ENCODE results near the gene ZFC3H1. TPM values are rescaled to one million over a fixed set of nuclear protein-coding genes. Genes with fewer than 3 reads are reported as not detected.

Gene ZFC3H1
- total RNA-seq, 4 donors from 2014 or later = 52.0 to 202 (median 71.5) TPM

- peak overlapping the region; percentile 90 for H3K27ac ChIP-seq
- peaks cover 28% of the 10 kb centered on the region for H3K4me1 ChIP-seq
- no peaks in the 10 kb centered on the region for H3K36me3 ChIP-seq
- H3K4me3 ChIP-seq = peak overlapping the region; percentile 56
- no peaks in the 10 kb centered on the region for H3K27me3 ChIP-seq
- WGBS = 16% methylated on average over 19 of the region's 19 CpGs
- H3K9me3 ChIP-seq = no peaks in the 10 kb centered on the region
- no peak for DNase-seq (ENCODE audit: low spot score in 2 of 2)
- TF ChIP-seq EP300 (IDR thresholded peaks at IDR 0.05) (no peak), POLR2AphosphoS5 (IDR thresholded peaks at IDR 0.05) (no peak), POLR2A (IDR thresholded peaks at IDR 0.05) (no peak)
- TF ChIP-seq, protein P1, sequence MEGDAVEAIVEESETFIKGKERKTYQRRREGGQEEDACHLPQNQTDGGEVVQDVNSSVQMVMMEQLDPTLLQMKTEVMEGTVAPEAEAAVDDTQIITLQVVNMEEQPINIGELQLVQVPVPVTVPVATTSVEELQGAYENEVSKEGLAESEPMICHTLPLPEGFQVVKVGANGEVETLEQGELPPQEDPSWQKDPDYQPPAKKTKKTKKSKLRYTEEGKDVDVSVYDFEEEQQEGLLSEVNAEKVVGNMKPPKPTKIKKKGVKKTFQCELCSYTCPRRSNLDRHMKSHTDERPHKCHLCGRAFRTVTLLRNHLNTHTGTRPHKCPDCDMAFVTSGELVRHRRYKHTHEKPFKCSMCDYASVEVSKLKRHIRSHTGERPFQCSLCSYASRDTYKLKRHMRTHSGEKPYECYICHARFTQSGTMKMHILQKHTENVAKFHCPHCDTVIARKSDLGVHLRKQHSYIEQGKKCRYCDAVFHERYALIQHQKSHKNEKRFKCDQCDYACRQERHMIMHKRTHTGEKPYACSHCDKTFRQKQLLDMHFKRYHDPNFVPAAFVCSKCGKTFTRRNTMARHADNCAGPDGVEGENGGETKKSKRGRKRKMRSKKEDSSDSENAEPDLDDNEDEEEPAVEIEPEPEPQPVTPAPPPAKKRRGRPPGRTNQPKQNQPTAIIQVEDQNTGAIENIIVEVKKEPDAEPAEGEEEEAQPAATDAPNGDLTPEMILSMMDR (IDR thresholded peaks at IDR 0.05) = no peak
Observed at GRCh38 chr12:71685312-71685906, 21.8 kb upstream of the ZFC3H1 start.

DNA sequence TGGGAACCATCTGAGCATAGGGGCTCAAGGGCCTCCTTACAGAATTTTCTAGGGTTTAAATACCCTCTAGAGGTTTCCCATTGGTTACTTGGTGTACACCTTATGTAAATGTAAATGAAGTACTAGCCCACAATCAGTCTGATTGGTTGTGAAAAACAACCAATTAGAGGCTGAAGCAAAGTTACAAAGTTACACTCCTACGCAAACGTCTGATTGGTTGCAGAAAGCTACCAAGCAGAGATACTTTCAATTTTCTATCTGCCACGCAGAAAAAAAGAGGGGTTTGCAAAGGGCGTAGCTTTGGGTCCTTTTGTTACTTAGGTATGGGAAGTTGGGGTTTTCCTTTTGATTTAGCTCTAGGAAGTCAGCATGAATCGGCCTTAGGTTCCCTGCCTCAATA, 20.4 kb upstream of the ZFC3H1 start:
- 62% methylated on average over 5 of the region's 5 CpGs for WGBS
- TF ChIP-seq POLR2A (IDR thresholded peaks at IDR 0.05) = no peak
- TF ChIP-seq POLR2AphosphoS5 (IDR thresholded peaks at IDR 0.05) = no peak
- no peak for TF ChIP-seq EP300 (IDR thresholded peaks at IDR 0.05)
- TF ChIP-seq, protein P1 (IDR thresholded peaks at IDR 0.05) = no peak
- Histone ChIP-seq H3K4me1 (peaks cover 28% of the 10 kb centered on the region), H3K27me3 (no peaks in the 10 kb centered on the region), H3K4me3 (no peak overlapping the region), H3K27ac (no peak overlapping the region), H3K36me3 (no peaks in the 10 kb centered on the region), H3K9me3 (no peaks in the 10 kb centered on the region)
- DNase-seq (ENCODE audit: low spot score in 2 of 2) = no peak

DNA sequence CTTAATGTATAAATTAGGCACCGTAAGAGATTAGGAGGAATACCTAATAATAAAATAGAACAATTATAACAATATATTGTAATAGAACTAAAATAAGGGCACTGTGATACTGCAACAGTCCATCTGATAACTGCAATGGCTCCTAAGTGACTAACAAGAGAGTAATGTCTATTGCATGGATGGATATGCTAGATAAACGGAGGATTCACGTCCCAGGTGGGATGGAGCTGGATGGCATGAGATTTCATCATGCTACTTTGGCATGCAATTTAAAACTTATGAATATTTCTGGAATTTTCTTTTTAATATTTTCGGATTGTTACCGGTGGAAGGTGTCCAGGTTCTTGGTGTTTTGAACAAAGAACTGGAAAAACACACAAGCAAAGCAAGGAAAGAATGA, 20.0 kb upstream of the ZFC3H1 start:
- no peak overlapping the region for H3K27ac ChIP-seq
- H3K27me3 ChIP-seq = no peaks in the 10 kb centered on the region
- no peaks in the 10 kb centered on the region for H3K9me3 ChIP-seq
- WGBS = 92% methylated on average over 5 of the region's 5 CpGs
- H3K4me3 ChIP-seq = no peak overlapping the region
- peaks cover 24% of the 10 kb centered on the region for H3K4me1 ChIP-seq
- no peak for DNase-seq (ENCODE audit: low spot score in 2 of 2)
- no peaks in the 10 kb centered on the region for H3K36me3 ChIP-seq
- TF ChIP-seq EP300 (IDR thresholded peaks at IDR 0.05) (no peak), POLR2A (IDR thresholded peaks at IDR 0.05) (no peak), POLR2AphosphoS5 (IDR thresholded peaks at IDR 0.05) (no peak)
- TF ChIP-seq, protein P1 (IDR thresholded peaks at IDR 0.05) = no peak

DNA sequence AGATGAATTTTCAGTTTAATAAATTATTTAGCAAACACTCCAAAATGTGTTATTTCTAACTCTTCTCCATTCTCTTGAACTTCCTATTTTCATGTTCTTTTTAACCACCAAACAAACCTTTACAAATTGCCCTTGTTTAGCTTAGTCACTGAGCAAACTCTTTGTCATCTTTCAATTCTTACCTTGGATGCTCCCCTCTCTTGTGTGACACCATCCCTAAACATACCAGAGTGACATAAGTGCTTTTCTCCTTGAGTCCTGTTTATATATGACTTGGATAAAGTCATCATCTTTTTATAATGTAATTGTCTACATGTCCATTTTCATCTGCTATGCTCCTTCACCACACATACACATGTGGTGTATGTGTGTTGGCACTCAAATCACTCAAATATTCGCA, 18.8 kb upstream of the ZFC3H1 start:
- WGBS = 79% methylated on average over 1 of the region's 1 CpG
- Histone ChIP-seq H3K27me3 (no peaks in the 10 kb centered on the region), H3K9me3 (no peaks in the 10 kb centered on the region), H3K27ac (no peak overlapping the region), H3K36me3 (no peaks in the 10 kb centered on the region), H3K4me1 (peaks cover 12% of the 10 kb centered on the region), H3K4me3 (no peak overlapping the region)
- TF ChIP-seq POLR2A (IDR thresholded peaks at IDR 0.05) = no peak
- TF ChIP-seq, protein P1 (IDR thresholded peaks at IDR 0.05) = no peak
- no peak for TF ChIP-seq POLR2AphosphoS5 (IDR thresholded peaks at IDR 0.05)
- TF ChIP-seq EP300 (IDR thresholded peaks at IDR 0.05) = no peak
- no peak for DNase-seq (ENCODE audit: low spot score in 2 of 2)

GRCh38 chr12:71671816-71672215, 8.2 kb upstream of the ZFC3H1 start:
- no peak for TF ChIP-seq EP300 (IDR thresholded peaks at IDR 0.05)
- TF ChIP-seq POLR2A (IDR thresholded peaks at IDR 0.05) = no peak
- H3K36me3 ChIP-seq = no peaks in the 10 kb centered on the region
- no peaks in the 10 kb centered on the region for H3K27me3 ChIP-seq
- no peaks in the 10 kb centered on the region for H3K9me3 ChIP-seq
- DNase-seq (ENCODE audit: low spot score in 2 of 2) = no peak
- H3K4me3 ChIP-seq = no peak overlapping the region
- H3K27ac ChIP-seq = no peak overlapping the region
- 86% methylated on average over 1 of the region's 1 CpG for WGBS
- no peaks in the 10 kb centered on the region for H3K4me1 ChIP-seq

GRCh38 chr12:71671311-71671710, 7.7 kb upstream of the ZFC3H1 start:
- Histone ChIP-seq H3K27me3 (no peaks in the 10 kb centered on the region), H3K4me3 (no peak overlapping the region), H3K27ac (no peak overlapping the region), H3K9me3 (no peaks in the 10 kb centered on the region), H3K4me1 (no peaks in the 10 kb centered on the region), H3K36me3 (no peaks in the 10 kb centered on the region)
- no peak for DNase-seq (ENCODE audit: low spot score in 2 of 2)
- TF ChIP-seq, protein P1 (IDR thresholded peaks at IDR 0.05) = no peak
- TF ChIP-seq POLR2A (IDR thresholded peaks at IDR 0.05) (no peak), EP300 (IDR thresholded peaks at IDR 0.05) (no peak), POLR2AphosphoS5 (IDR thresholded peaks at IDR 0.05) (no peak)

All from suprapubic skin (tissue), 4 donors.